VCaP (cell line): ENCODE measurements around the gene NEGR1.

Experiments used
- H3K27ac ChIP-seq: fragments of 450-650 bp; 2 replicates; pipeline ENCODE4 v1.5.1; 2017
- CTCF ChIP-seq: fragments of 450-650 bp; conservative IDR thresholded peaks from 2 replicates; pipeline ENCODE4 v1.5.1; 2017; ENCODE audit warnings: mild to moderate bottlenecking, moderate library complexity

Gene NEGR1

GRCh38 chr1:71987181-71987580, 295.2 kb downstream of the NEGR1 start:
- H3K27ac ChIP-seq = no peak overlapping the region; the same call in 1 of the 2 replicates
- TF ChIP-seq CTCF = no peak

- H3K27ac ChIP-seq = no peak overlapping the region
- TF ChIP-seq CTCF = no peak
Observed at GRCh38 chr1:71986160-71986559, 296.2 kb downstream of the NEGR1 start.

- no peak for TF ChIP-seq CTCF
- H3K27ac ChIP-seq = no peak overlapping the region
Observed at GRCh38 chr1:71980556-71980955, 301.8 kb downstream of the NEGR1 start.

GRCh38 chr1:71979882-71980281, 302.5 kb downstream of the NEGR1 start:
- no peak overlapping the region for H3K27ac ChIP-seq
- TF ChIP-seq CTCF = no peak

GRCh38 chr1:71967670-71968069, 314.7 kb downstream of the NEGR1 start:
- no peak for TF ChIP-seq CTCF
- H3K27ac ChIP-seq = no peak overlapping the region

GRCh38 chr1:71964188-71964587, 318.2 kb downstream of the NEGR1 start:
- H3K27ac ChIP-seq = no peak overlapping the region
- TF ChIP-seq CTCF = no peak

GRCh38 chr1:71956613-71957285, 325.6 kb downstream of the NEGR1 start:
- H3K27ac ChIP-seq = no peak overlapping the region
- TF ChIP-seq CTCF = no peak
